ENCODE results near the gene MC4R. TPM values are rescaled to one million over a fixed set of nuclear protein-coding genes. Genes with fewer than 3 reads are reported as not detected.

Gene MC4R
- total and polyA plus RNA-seq, 2 of the 4 experiments (the other 2 are of a cell fraction): 0.14 to 0.18 TPM

DNA sequence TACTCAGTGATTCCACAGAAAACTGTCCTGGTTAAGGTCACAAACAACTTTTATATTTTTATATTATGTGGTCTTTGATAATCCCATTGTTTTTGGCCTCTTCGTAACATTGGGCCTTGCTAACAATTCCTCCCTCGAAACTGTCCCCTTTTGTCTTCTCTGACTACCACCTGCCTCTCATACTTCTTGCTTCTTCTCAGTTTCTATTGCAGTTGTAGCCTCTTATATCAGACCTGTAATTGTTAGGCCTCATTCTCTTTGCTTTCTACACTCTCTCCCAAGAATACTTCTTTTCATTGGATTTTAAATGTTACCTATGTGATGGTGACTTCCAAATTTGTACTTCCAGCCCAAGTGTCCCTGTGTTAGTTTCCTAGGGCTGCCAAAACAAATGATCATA lies 44.7 kb downstream of the MC4R start:
- Histone ChIP-seq H3K18ac (ENCODE audit: low read depth, low read length) (no peak overlapping the region), H4K5ac (ENCODE audit: low read depth, low read length) (no peak overlapping the region), H4K20me1 (ENCODE audit: insufficient read depth, low read length) (no peaks in the 10 kb centered on the region), H3K36me3 (ENCODE audit: control insufficient read depth, insufficient read depth, low read length) (no peaks in the 10 kb centered on the region), H2BK20ac (ENCODE audit: low read depth, low read length) (no peak overlapping the region), H3K9me1 (ENCODE audit: insufficient read depth, low read length) (no peaks in the 10 kb centered on the region), H3K9ac (ENCODE audit: low read depth, low read length) (no peak overlapping the region), H3K4ac (ENCODE audit: low read depth, low read length) (no peak overlapping the region), H3K4me3 (ENCODE audit: insufficient read depth, low read depth, low read length) (no peak overlapping the region), H3K27ac (ENCODE audit: insufficient read depth, low read length) (no peak overlapping the region), H3K4me2 (ENCODE audit: low read depth, low read length) (no peak overlapping the region), H3K14ac (replicated peaks; ENCODE audit: low read depth, low read length) (no peak overlapping the region), H2BK120ac (ENCODE audit: low read depth, low read length) (no peak overlapping the region), H3K23ac (ENCODE audit: low read depth, low read length) (no peak overlapping the region), H3K27me3 (ENCODE audit: control insufficient read depth, insufficient read depth, low read length) (no peaks in the 10 kb centered on the region), H2AK9ac (replicated peaks; ENCODE audit: low read depth, low read length, poor library complexity) (no peak overlapping the region), H4K8ac (ENCODE audit: low read depth in 2 of 2, low read length in 2 of 2) (no peak overlapping the region), H3K56ac (ENCODE audit: extremely low read depth, insufficient read depth, low read length) (no peak overlapping the region), H2BK15ac (ENCODE audit: low read depth, low read length) (no peak overlapping the region), H3K79me1 (ENCODE audit: low read depth in 1 of 2, low read length in 2 of 2) (no peaks in the 10 kb centered on the region), H2AK5ac (ENCODE audit: low read depth, low read length) (no peak overlapping the region), H2AFZ (replicated peaks; ENCODE audit: low read length, poor library complexity) (no peak overlapping the region), H4K91ac (ENCODE audit: insufficient read depth, low read depth, low read length) (no peak overlapping the region), H2BK5ac (ENCODE audit: low read depth, low read length, poor library complexity, severe bottlenecking) (no peak overlapping the region), H3K4me1 (ENCODE audit: control insufficient read depth, insufficient read depth, low read length) (no peaks in the 10 kb centered on the region), H3K9me3 (ENCODE audit: control insufficient read depth, insufficient read depth, low read length) (no peaks in the 10 kb centered on the region)
- intact Hi-C loops (cut with micrococcal nuclease) (no loop called here), in situ Hi-C loops (cut with MboI; ENCODE audit: low sequenced_read_pairs) (no loop called here), dilution Hi-C loops (cut with HindIII; ENCODE audit: low sequenced_read_pairs, unreplicated experiment) (no loop called here)
- no peak for ATAC-seq (ENCODE audit: low read depth)
- 17% methylated on average over 1 of the region's 2 CpGs; no CpG with 5 or more reads in 1 of the 2 experiments for WGBS, 2 experiments (ENCODE audit: extremely low coverage in 2 of 2, insufficient read length in 1 of 2)
- BruUV-seq (replicated peaks): no TSS peak
- DNase-seq: no peak
- POLR2A ChIA-PET (ENCODE audit: unreplicated experiment): no interaction called here
- CTCF ChIA-PET: no interaction called here
- TF ChIP-seq CHD1 (IDR thresholded peaks at IDR 0.05; ENCODE audit: low read depth, low read length) (no peak), RAD21 (IDR thresholded peaks at IDR 0.05; ENCODE audit: low read length) (no peak), NFE2L2 (IDR thresholded peaks at IDR 0.05; ENCODE audit: low read depth, low read length) (no peak), RFX5 (IDR thresholded peaks at IDR 0.05; ENCODE audit: low read depth, low read length) (no peak), RCOR1 (IDR thresholded peaks at IDR 0.05; ENCODE audit: insufficient replicate concordance, low read length) (no peak), MXI1 (IDR thresholded peaks at IDR 0.05; ENCODE audit: borderline replicate concordance, low read depth, low read length) (no peak), FOS (IDR thresholded peaks at IDR 0.05; ENCODE audit: low read depth, low read length) (no peak), MAFK (IDR thresholded peaks at IDR 0.05; ENCODE audit: low read depth, low read length) (no peak), CEBPB (IDR thresholded peaks at IDR 0.05; ENCODE audit: low read depth, low read length) (no peak), BHLHE40 (IDR thresholded peaks at IDR 0.05; ENCODE audit: low read depth, low read length) (no peak)
- TF ChIP-seq, protein P1, sequence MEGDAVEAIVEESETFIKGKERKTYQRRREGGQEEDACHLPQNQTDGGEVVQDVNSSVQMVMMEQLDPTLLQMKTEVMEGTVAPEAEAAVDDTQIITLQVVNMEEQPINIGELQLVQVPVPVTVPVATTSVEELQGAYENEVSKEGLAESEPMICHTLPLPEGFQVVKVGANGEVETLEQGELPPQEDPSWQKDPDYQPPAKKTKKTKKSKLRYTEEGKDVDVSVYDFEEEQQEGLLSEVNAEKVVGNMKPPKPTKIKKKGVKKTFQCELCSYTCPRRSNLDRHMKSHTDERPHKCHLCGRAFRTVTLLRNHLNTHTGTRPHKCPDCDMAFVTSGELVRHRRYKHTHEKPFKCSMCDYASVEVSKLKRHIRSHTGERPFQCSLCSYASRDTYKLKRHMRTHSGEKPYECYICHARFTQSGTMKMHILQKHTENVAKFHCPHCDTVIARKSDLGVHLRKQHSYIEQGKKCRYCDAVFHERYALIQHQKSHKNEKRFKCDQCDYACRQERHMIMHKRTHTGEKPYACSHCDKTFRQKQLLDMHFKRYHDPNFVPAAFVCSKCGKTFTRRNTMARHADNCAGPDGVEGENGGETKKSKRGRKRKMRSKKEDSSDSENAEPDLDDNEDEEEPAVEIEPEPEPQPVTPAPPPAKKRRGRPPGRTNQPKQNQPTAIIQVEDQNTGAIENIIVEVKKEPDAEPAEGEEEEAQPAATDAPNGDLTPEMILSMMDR (conservative IDR thresholded peaks at IDR 0.05; ENCODE audit: low read depth, low read length): no peak
- TF ChIP-seq, protein P2, sequence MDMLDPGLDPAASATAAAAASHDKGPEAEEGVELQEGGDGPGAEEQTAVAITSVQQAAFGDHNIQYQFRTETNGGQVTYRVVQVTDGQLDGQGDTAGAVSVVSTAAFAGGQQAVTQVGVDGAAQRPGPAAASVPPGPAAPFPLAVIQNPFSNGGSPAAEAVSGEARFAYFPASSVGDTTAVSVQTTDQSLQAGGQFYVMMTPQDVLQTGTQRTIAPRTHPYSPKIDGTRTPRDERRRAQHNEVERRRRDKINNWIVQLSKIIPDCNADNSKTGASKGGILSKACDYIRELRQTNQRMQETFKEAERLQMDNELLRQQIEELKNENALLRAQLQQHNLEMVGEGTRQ (IDR thresholded peaks at IDR 0.05; ENCODE audit: low read depth, low read length): no peak
- TF ChIP-seq, protein P3, sequence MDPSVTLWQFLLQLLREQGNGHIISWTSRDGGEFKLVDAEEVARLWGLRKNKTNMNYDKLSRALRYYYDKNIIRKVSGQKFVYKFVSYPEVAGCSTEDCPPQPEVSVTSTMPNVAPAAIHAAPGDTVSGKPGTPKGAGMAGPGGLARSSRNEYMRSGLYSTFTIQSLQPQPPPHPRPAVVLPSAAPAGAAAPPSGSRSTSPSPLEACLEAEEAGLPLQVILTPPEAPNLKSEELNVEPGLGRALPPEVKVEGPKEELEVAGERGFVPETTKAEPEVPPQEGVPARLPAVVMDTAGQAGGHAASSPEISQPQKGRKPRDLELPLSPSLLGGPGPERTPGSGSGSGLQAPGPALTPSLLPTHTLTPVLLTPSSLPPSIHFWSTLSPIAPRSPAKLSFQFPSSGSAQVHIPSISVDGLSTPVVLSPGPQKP (IDR thresholded peaks at IDR 0.05; ENCODE audit: borderline replicate concordance, low read depth, low read length): no peak
